ENCODE measurements around the gene TSC2. TPM values are rescaled to one million over a fixed set of nuclear protein-coding genes. Genes with fewer than 3 reads are reported as not detected.

The TSC2 gene
- total and polyA plus RNA-seq, 2 of the 13 experiments (the other 11 are each of a cell fraction or from before 2014, with no cell fraction given): 19.6 to 40.4 TPM

MicroRNA genes within 50 kb of the gene (microRNA counts, 767-probe panel; counts per million panel counts)
- microRNA hsa-miR-1225-3p: not detected
- microRNA hsa-miR-1225-5p: not detected
- microRNA hsa-miR-3180: not detected
- not detected for microRNA hsa-miR-4516

Small RNAs within 50 kb of the gene (microRNA-seq; reads per million reads assigned to microRNA genes)
- gene MIR1225 (not detected), gene MIR3180-5 (not detected), gene MIR4516 (not detected), gene MIR6511B1 (not detected)

Small RNAs within 50 kb of the gene (small RNA-seq; reads per million reads assigned to genes)
- gene MIR1225 (ENCODE audit: insufficient read depth in 2 of 3, insufficient read length in 3 of 3, low read depth in 2 of 3, low replicate concordance in 1 of 3): 0 reads per million in 3 experiments
- 0 reads per million in 3 experiments for gene MIR3180-5 (ENCODE audit: insufficient read depth in 2 of 3, insufficient read length in 3 of 3, low read depth in 2 of 3, low replicate concordance in 1 of 3)
- gene MIR4516 (ENCODE audit: insufficient read depth in 2 of 3, insufficient read length in 3 of 3, low read depth in 2 of 3, low replicate concordance in 1 of 3): 0 reads per million in 3 experiments
- gene RF00019 (ENCODE audit: insufficient read depth in 2 of 3, insufficient read length in 3 of 3, low read depth in 2 of 3, low replicate concordance in 1 of 3): 0 reads per million in 3 experiments
- gene RN7SL219P (ENCODE audit: insufficient read depth in 2 of 3, insufficient read length in 3 of 3, low read depth in 2 of 3, low replicate concordance in 1 of 3): 0 reads per million in 3 experiments

Other genes starting within 250 kb of the TSC2 start
- gene HAGH, start 221.2 kb upstream of the TSC2 start, total RNA-seq (2016; rRNA removed; fragmentation: Illumina TruSeq; extraction: Trizol): 55.6 and 70.4 TPM in 2 replicates
- gene HAGH, start 221.2 kb upstream of the TSC2 start, polyA plus RNA-seq (2011; rRNA removed): 95.4 and 110 TPM in 2 replicates
- gene FAHD1, start 220.8 kb upstream of the TSC2 start, total RNA-seq (2016; rRNA removed; fragmentation: Illumina TruSeq; extraction: Trizol): 45.3 and 55.1 TPM in 2 replicates
- gene FAHD1, start 220.8 kb upstream of the TSC2 start, polyA plus RNA-seq (2011; rRNA removed): 39.0 and 45.0 TPM in 2 replicates
- not detected in 2 replicates for gene MEIOB, start 175.8 kb upstream of the TSC2 start, total RNA-seq (2016; rRNA removed; fragmentation: Illumina TruSeq; extraction: Trizol)
- gene MEIOB, start 175.8 kb upstream of the TSC2 start, polyA plus RNA-seq (2011; rRNA removed): 0.05 and 0.17 TPM in 2 replicates
- not detected in 2 replicates for gene HS3ST6, start 129.6 kb upstream of the TSC2 start, total RNA-seq (2016; rRNA removed; fragmentation: Illumina TruSeq; extraction: Trizol)
- gene HS3ST6, start 129.6 kb upstream of the TSC2 start, polyA plus RNA-seq (2011; rRNA removed): not detected in 2 replicates
- 32.1 and 49.0 TPM in 2 replicates for gene MSRB1, start 104.8 kb upstream of the TSC2 start, total RNA-seq (2016; rRNA removed; fragmentation: Illumina TruSeq; extraction: Trizol)
- 75.4 and 84.2 TPM in 2 replicates for gene MSRB1, start 104.8 kb upstream of the TSC2 start, polyA plus RNA-seq (2011; rRNA removed)
- not detected in 2 replicates for gene RPL3L, start 93.3 kb upstream of the TSC2 start, total RNA-seq (2016; rRNA removed; fragmentation: Illumina TruSeq; extraction: Trizol)
- gene RPL3L, start 93.3 kb upstream of the TSC2 start, polyA plus RNA-seq (2011; rRNA removed): 0.17 and 0.30 TPM in 2 replicates
- 143 and 157 TPM in 2 replicates for gene NDUFB10, start 88.4 kb upstream of the TSC2 start, total RNA-seq (2016; rRNA removed; fragmentation: Illumina TruSeq; extraction: Trizol)
- gene NDUFB10, start 88.4 kb upstream of the TSC2 start, polyA plus RNA-seq (2011; rRNA removed): 68.6 and 73.7 TPM in 2 replicates
- 1,908 and 1,988 TPM in 2 replicates for gene RPS2, start 83.2 kb upstream of the TSC2 start, total RNA-seq (2016; rRNA removed; fragmentation: Illumina TruSeq; extraction: Trizol)
- gene RPS2, start 83.2 kb upstream of the TSC2 start, polyA plus RNA-seq (2011; rRNA removed): 4,513 and 4,514 TPM in 2 replicates
- not detected in 2 replicates for gene RNF151, start 81.1 kb upstream of the TSC2 start, total RNA-seq (2016; rRNA removed; fragmentation: Illumina TruSeq; extraction: Trizol)
- gene RNF151, start 81.1 kb upstream of the TSC2 start, polyA plus RNA-seq (2011; rRNA removed): not detected in 2 replicates
- gene TBL3, start 75.9 kb upstream of the TSC2 start, total RNA-seq (2016; rRNA removed; fragmentation: Illumina TruSeq; extraction: Trizol): 31.2 and 38.0 TPM in 2 replicates
- 16.8 and 24.9 TPM in 2 replicates for gene TBL3, start 75.9 kb upstream of the TSC2 start, polyA plus RNA-seq (2011; rRNA removed)
- 0.21 and 1.4 TPM in 2 replicates for gene NOXO1, start 66.5 kb upstream of the TSC2 start, total RNA-seq (2016; rRNA removed; fragmentation: Illumina TruSeq; extraction: Trizol)
- gene NOXO1, start 66.5 kb upstream of the TSC2 start, polyA plus RNA-seq (2011; rRNA removed): 0.69 and 1.4 TPM in 2 replicates
- gene GFER, start 63.8 kb upstream of the TSC2 start, total RNA-seq (2016; rRNA removed; fragmentation: Illumina TruSeq; extraction: Trizol): 68.3 and 71.7 TPM in 2 replicates
- 28.6 and 35.9 TPM in 2 replicates for gene GFER, start 63.8 kb upstream of the TSC2 start, polyA plus RNA-seq (2011; rRNA removed)
- 0.58 and 0.97 TPM in 2 replicates for gene SYNGR3, start 58.0 kb upstream of the TSC2 start, total RNA-seq (2016; rRNA removed; fragmentation: Illumina TruSeq; extraction: Trizol)
- 5.7 and 7.4 TPM in 2 replicates for gene SYNGR3, start 58.0 kb upstream of the TSC2 start, polyA plus RNA-seq (2011; rRNA removed)
- gene ZNF598, start 38.2 kb upstream of the TSC2 start, total RNA-seq (2016; rRNA removed; fragmentation: Illumina TruSeq; extraction: Trizol): 9.5 and 13.5 TPM in 2 replicates
- gene ZNF598, start 38.2 kb upstream of the TSC2 start, polyA plus RNA-seq (2011; rRNA removed): 14.2 and 17.6 TPM in 2 replicates
- gene NPW, start 28.2 kb upstream of the TSC2 start, total RNA-seq (2016; rRNA removed; fragmentation: Illumina TruSeq; extraction: Trizol): 0.97 TPM in 1 of 2 replicates, not detected in the other
- gene NPW, start 28.2 kb upstream of the TSC2 start, polyA plus RNA-seq (2011; rRNA removed): 0.24 and 0.25 TPM in 2 replicates
- 15.8 and 23.7 TPM in 2 replicates for gene NHERF2, start 21.1 kb upstream of the TSC2 start, total RNA-seq (2016; rRNA removed; fragmentation: Illumina TruSeq; extraction: Trizol)
- 39.3 and 47.2 TPM in 2 replicates for gene NHERF2, start 21.1 kb upstream of the TSC2 start, polyA plus RNA-seq (2011; rRNA removed)
- 64.8 and 64.9 TPM in 2 replicates for gene NTHL1, start 151 bp upstream of the TSC2 start, total RNA-seq (2016; rRNA removed; fragmentation: Illumina TruSeq; extraction: Trizol)
- gene NTHL1, start 151 bp upstream of the TSC2 start, polyA plus RNA-seq (2011; rRNA removed): 47.5 and 55.6 TPM in 2 replicates
- gene PKD1, start 87.9 kb downstream of the TSC2 start, total RNA-seq (2016; rRNA removed; fragmentation: Illumina TruSeq; extraction: Trizol): 9.1 and 22.1 TPM in 2 replicates
- gene PKD1, start 87.9 kb downstream of the TSC2 start, polyA plus RNA-seq (2011; rRNA removed): 23.0 and 40.7 TPM in 2 replicates
- gene RAB26, start 100.6 kb downstream of the TSC2 start, total RNA-seq (2016; rRNA removed; fragmentation: Illumina TruSeq; extraction: Trizol): 0.45 and 0.86 TPM in 2 replicates
- 3.6 and 3.7 TPM in 2 replicates for gene RAB26, start 100.6 kb downstream of the TSC2 start, polyA plus RNA-seq (2011; rRNA removed)
- 40.3 and 47.9 TPM in 2 replicates for gene TRAF7, start 107.8 kb downstream of the TSC2 start, total RNA-seq (2016; rRNA removed; fragmentation: Illumina TruSeq; extraction: Trizol)
- gene TRAF7, start 107.8 kb downstream of the TSC2 start, polyA plus RNA-seq (2011; rRNA removed): 65.6 and 67.9 TPM in 2 replicates
- gene CASKIN1, start 148.6 kb downstream of the TSC2 start, total RNA-seq (2016; rRNA removed; fragmentation: Illumina TruSeq; extraction: Trizol): 1.2 and 1.4 TPM in 2 replicates
- 2.2 and 9.4 TPM in 2 replicates for gene CASKIN1, start 148.6 kb downstream of the TSC2 start, polyA plus RNA-seq (2011; rRNA removed)
- gene MLST8, start 157.5 kb downstream of the TSC2 start, total RNA-seq (2016; rRNA removed; fragmentation: Illumina TruSeq; extraction: Trizol): 25.2 and 30.8 TPM in 2 replicates
- gene MLST8, start 157.5 kb downstream of the TSC2 start, polyA plus RNA-seq (2011; rRNA removed): 70.9 and 72.7 TPM in 2 replicates
- 1.7 and 5.8 TPM in 2 replicates for gene BRICD5, start 162.9 kb downstream of the TSC2 start, total RNA-seq (2016; rRNA removed; fragmentation: Illumina TruSeq; extraction: Trizol)
- gene BRICD5, start 162.9 kb downstream of the TSC2 start, polyA plus RNA-seq (2011; rRNA removed): 1.6 and 2.0 TPM in 2 replicates
- 15.6 and 18.3 TPM in 2 replicates for gene PGP, start 166.9 kb downstream of the TSC2 start, total RNA-seq (2016; rRNA removed; fragmentation: Illumina TruSeq; extraction: Trizol)
- gene PGP, start 166.9 kb downstream of the TSC2 start, polyA plus RNA-seq (2011; rRNA removed): 7.3 and 8.4 TPM in 2 replicates
- 10.3 and 19.5 TPM in 2 replicates for gene E4F1, start 175.6 kb downstream of the TSC2 start, total RNA-seq (2016; rRNA removed; fragmentation: Illumina TruSeq; extraction: Trizol)
- gene E4F1, start 175.6 kb downstream of the TSC2 start, polyA plus RNA-seq (2011; rRNA removed): 13.8 and 17.2 TPM in 2 replicates
- gene DNASE1L2, start 188.5 kb downstream of the TSC2 start, total RNA-seq (2016; rRNA removed; fragmentation: Illumina TruSeq; extraction: Trizol): 0.11 and 0.44 TPM in 2 replicates
- gene DNASE1L2, start 188.5 kb downstream of the TSC2 start, polyA plus RNA-seq (2011; rRNA removed): 0.50 and 1.2 TPM in 2 replicates
- 73.8 and 82.0 TPM in 2 replicates for gene ECI1, start 203.6 kb downstream of the TSC2 start, total RNA-seq (2016; rRNA removed; fragmentation: Illumina TruSeq; extraction: Trizol)
- 102 and 117 TPM in 2 replicates for gene ECI1, start 203.6 kb downstream of the TSC2 start, polyA plus RNA-seq (2011; rRNA removed)
- 126 and 127 TPM in 2 replicates for gene RNPS1, start 220.1 kb downstream of the TSC2 start, total RNA-seq (2016; rRNA removed; fragmentation: Illumina TruSeq; extraction: Trizol)
- gene RNPS1, start 220.1 kb downstream of the TSC2 start, polyA plus RNA-seq (2011; rRNA removed): 124 and 133 TPM in 2 replicates